Esophagus muscularis mucosa (tissue), 4 donors: ENCODE results near the gene COMMD4.

Source experiments
- CTCF ChIP-seq, 3 experiments: fragments of 200-600 bp in 2 of 3; fragments of 450-650 bp in 1 of 3; sonication (generic) in 2 of 3; IDR thresholded peaks; one replicate each; pipeline ENCODE4 v1.5.1; 2017 to 2019; ENCODE audit warnings: antibody characterized with exemption in 3 of 3, mild to moderate bottlenecking in 2 of 3, moderate library complexity in 1 of 3
- EP300 ChIP-seq: sonication (generic); formaldehyde crosslinking; IDR thresholded peaks from one replicate; pipeline ENCODE4 v1.6.1; 2017; ENCODE audit warnings: antibody characterized with exemption
- POLR2A ChIP-seq: fragments of 450-650 bp; IDR thresholded peaks from one replicate; pipeline ENCODE4 v1.6.1; 2017; ENCODE audit warnings: antibody characterized with exemption, moderate library complexity, mild to moderate bottlenecking, low read depth
- POLR2AphosphoS5 ChIP-seq, 2 donors: sonication (generic); formaldehyde crosslinking; IDR thresholded peaks; one replicate each; pipeline ENCODE4 v1.6.1; 2017; ENCODE audit warnings: antibody characterized with exemption in 2 of 2

GRCh38 chr15:75325922-75326321 is 9.9 kb upstream of the COMMD4 start:
- TF ChIP-seq CTCF (IDR thresholded peaks at IDR 0.05): no peak
- TF ChIP-seq POLR2AphosphoS5 (IDR thresholded peaks at IDR 0.05): no peak
- no peak for TF ChIP-seq POLR2A
- no peak for TF ChIP-seq EP300
